Measurements from ENCODE around the gene METTL14.

DNA sequence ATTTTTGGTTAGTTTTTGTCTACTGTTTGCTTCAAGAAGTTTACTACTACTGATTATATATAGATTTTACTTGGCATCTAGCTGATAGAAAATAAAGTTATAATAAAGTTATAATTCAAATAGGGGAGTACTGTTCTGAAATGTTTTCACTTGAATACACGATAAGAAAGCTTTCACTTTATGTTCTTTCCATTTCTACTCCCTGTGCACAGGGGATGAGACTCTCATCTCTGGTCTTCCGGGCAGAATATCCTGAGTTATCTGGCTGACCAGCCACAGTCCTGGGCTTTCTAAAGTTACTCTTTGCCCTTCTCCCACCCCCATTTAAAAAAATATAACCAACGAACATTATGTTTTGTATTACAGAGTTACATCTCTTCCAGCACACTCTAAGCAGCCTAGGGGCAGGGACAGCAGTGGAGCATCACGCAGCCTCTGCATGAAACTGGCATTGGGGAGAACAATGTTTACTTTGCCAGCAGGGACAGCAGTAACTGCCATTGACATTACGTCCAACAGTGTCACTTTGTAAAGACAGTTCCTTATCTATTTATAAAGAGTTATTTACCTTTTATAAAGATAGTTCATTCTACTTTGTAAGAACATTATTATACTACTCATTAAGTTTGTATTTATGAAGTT, 64.3 kb downstream of the METTL14 start:
- TF ChIP-seq, protein P1, sequence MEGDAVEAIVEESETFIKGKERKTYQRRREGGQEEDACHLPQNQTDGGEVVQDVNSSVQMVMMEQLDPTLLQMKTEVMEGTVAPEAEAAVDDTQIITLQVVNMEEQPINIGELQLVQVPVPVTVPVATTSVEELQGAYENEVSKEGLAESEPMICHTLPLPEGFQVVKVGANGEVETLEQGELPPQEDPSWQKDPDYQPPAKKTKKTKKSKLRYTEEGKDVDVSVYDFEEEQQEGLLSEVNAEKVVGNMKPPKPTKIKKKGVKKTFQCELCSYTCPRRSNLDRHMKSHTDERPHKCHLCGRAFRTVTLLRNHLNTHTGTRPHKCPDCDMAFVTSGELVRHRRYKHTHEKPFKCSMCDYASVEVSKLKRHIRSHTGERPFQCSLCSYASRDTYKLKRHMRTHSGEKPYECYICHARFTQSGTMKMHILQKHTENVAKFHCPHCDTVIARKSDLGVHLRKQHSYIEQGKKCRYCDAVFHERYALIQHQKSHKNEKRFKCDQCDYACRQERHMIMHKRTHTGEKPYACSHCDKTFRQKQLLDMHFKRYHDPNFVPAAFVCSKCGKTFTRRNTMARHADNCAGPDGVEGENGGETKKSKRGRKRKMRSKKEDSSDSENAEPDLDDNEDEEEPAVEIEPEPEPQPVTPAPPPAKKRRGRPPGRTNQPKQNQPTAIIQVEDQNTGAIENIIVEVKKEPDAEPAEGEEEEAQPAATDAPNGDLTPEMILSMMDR (IDR thresholded peaks at IDR 0.05 in 2 of 3, conservative IDR thresholded peaks at IDR 0.05 in 1 of 3; ENCODE audit: borderline replicate concordance in 1 of 3, insufficient read depth in 1 of 3, low read depth in 2 of 3, low read length in 2 of 3) = no peak
- TF ChIP-seq SRF (IDR thresholded peaks at IDR 0.05; ENCODE audit: low read depth) (no peak), TCF7L2 (IDR thresholded peaks at IDR 0.05; ENCODE audit: borderline replicate concordance, extremely low read depth, insufficient read depth, insufficient read length) (no peak), POLR2A (IDR thresholded peaks at IDR 0.05; ENCODE audit: borderline replicate concordance, extremely low read depth, insufficient read depth, insufficient read length) (no peak), SP1 (IDR thresholded peaks at IDR 0.05; ENCODE audit: low read depth) (no peak), JUND (IDR thresholded peaks at IDR 0.05) (no peak), SIN3A (IDR thresholded peaks at IDR 0.05; ENCODE audit: low read depth) (no peak), CEBPB (IDR thresholded peaks at IDR 0.05; ENCODE audit: low read depth) (no peak), EZH2 (IDR thresholded peaks at IDR 0.05) (no peak), EZH2phosphoT487 (IDR thresholded peaks at IDR 0.05; ENCODE audit: borderline replicate concordance) (no peak), YY1 (IDR thresholded peaks at IDR 0.05; ENCODE audit: extremely low read depth, insufficient replicate concordance, low read depth, low read length) (no peak)
- TF ChIP-seq, protein P2, sequence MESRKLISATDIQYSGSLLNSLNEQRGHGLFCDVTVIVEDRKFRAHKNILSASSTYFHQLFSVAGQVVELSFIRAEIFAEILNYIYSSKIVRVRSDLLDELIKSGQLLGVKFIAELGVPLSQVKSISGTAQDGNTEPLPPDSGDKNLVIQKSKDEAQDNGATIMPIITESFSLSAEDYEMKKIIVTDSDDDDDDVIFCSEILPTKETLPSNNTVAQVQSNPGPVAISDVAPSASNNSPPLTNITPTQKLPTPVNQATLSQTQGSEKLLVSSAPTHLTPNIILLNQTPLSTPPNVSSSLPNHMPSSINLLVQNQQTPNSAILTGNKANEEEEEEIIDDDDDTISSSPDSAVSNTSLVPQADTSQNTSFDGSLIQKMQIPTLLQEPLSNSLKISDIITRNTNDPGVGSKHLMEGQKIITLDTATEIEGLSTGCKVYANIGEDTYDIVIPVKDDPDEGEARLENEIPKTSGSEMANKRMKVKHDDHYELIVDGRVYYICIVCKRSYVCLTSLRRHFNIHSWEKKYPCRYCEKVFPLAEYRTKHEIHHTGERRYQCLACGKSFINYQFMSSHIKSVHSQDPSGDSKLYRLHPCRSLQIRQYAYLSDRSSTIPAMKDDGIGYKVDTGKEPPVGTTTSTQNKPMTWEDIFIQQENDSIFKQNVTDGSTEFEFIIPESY (IDR thresholded peaks at IDR 0.05; ENCODE audit: extremely low read depth, insufficient replicate concordance, low read length) = no peak
- TF ChIP-seq, protein P3, sequence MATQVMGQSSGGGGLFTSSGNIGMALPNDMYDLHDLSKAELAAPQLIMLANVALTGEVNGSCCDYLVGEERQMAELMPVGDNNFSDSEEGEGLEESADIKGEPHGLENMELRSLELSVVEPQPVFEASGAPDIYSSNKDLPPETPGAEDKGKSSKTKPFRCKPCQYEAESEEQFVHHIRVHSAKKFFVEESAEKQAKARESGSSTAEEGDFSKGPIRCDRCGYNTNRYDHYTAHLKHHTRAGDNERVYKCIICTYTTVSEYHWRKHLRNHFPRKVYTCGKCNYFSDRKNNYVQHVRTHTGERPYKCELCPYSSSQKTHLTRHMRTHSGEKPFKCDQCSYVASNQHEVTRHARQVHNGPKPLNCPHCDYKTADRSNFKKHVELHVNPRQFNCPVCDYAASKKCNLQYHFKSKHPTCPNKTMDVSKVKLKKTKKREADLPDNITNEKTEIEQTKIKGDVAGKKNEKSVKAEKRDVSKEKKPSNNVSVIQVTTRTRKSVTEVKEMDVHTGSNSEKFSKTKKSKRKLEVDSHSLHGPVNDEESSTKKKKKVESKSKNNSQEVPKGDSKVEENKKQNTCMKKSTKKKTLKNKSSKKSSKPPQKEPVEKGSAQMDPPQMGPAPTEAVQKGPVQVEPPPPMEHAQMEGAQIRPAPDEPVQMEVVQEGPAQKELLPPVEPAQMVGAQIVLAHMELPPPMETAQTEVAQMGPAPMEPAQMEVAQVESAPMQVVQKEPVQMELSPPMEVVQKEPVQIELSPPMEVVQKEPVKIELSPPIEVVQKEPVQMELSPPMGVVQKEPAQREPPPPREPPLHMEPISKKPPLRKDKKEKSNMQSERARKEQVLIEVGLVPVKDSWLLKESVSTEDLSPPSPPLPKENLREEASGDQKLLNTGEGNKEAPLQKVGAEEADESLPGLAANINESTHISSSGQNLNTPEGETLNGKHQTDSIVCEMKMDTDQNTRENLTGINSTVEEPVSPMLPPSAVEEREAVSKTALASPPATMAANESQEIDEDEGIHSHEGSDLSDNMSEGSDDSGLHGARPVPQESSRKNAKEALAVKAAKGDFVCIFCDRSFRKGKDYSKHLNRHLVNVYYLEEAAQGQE (IDR thresholded peaks at IDR 0.05; ENCODE audit: low read depth) = no peak

Measured in HCT116 (cell line).